Measurements from ENCODE around the gene RSPH1.

Gene RSPH1

GRCh38 chr21:42531771-42532170 is 35.7 kb upstream of the RSPH1 start:
- DNase-seq (ENCODE audit: low read depth) = no peak

- DNase-seq (ENCODE audit: low read depth) = no peak
These were observed 34.1 kb upstream of the RSPH1 start for GRCh38 chr21:42530167-42530518.

DNA sequence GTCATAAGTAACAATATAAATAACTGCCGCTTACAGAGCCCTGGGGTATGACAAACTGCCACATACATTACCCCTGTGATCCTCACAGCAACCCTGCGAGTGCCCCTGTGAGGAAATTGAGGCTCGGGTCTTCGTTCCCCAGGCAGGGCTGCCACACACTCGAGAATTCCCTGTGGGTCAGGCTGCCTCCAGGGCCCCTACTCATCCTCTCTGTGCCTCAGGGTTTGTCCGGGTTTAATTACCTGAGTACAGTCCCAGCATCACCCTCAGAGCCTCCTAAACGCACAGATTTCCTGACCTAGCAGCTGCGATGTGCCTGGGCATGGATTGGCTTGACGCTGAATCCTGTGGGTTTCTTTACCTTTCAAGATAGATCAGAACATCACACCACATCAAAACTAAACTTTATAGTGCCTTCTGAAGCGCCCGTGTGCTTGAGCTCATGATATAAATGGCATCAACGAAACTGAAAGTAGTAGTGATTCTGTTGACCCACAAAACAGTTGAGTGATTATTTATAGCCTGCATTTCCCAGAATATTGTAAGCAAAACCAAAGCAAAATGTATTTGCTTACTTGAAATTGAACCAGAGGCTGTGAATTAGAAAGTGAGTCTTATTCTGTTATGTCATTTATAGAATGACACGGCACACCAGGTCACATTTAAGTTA is 31.6 kb upstream of the RSPH1 start:
- DNase-seq (ENCODE audit: low read depth) = peak; percentile 17

DNA sequence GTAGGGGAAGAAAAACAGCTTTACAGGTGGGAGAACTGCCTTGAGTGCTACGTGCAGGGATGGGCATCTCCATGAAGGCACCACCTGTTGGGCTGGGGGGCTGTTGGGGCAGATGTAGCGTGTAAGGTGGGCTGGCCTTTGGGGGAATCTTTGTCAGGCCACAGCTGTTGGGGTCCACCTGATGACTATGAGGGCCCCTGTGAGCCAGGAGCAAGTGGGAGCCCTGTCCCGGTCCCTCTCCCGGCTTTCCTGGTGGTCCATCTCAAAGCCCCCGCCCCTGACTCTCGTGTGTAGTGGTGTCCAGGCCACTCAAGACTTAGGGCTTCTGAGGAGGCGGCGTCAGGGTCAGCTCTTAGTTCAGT is 31.1 kb upstream of the RSPH1 start:
- no peak for DNase-seq (ENCODE audit: low read depth)

DNA sequence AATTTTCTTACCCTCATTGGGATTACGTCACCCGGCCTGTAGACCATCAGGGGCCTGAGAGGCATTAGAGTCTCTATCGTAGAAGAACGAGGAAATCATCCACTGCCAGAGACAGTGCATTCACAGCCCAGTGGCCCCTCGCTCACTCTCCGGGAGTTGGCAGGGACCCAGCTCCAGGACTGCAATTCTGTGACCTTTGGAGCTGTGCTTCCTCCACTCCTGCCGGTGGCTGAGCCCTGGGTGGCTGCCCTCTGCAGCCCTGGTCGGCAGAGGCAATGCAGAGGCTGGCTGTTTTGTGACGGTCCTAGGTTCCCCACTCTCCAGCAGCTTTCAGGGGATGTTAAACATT is 30.3 kb upstream of the RSPH1 start:
- no peak for DNase-seq (ENCODE audit: low read depth)

DNA sequence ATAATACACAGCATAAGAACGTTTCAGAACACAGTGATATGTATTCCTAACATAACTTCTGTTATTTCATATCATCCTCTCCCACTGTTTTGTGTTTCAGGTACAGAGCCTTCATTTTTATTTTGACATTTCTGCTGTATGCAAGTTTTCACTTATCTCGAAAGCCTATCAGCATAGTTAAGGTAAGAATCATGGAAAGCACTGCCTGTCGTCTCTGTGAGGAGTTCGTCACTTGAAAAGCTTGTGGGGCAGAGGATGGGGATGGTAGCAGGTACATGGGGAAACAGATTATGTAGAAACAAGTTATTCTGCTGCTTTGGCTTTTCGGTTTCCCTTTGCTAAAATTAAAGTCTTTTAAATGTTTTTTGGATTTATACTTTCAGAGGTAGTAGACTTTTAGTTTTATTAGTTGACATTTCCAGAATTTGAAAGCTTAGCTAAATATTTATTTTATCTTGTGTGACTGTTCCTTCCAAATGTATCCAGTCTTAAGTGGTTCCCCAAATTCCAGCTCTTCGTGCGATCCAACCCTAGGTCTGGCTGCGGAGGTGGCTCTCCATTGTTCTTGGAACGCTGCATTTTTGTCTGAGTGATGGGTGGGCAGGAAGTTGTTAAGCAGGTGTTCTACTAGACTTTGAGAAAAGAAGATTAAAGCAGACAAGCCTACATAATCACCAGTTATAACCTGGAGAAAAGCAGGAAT is 29.8 kb upstream of the RSPH1 start:
- DNase-seq (ENCODE audit: low read depth) = no peak

GRCh38 chr21:42525029-42525581 is 29.1 kb upstream of the RSPH1 start:
- DNase-seq (ENCODE audit: low read depth) = no peak

DNA sequence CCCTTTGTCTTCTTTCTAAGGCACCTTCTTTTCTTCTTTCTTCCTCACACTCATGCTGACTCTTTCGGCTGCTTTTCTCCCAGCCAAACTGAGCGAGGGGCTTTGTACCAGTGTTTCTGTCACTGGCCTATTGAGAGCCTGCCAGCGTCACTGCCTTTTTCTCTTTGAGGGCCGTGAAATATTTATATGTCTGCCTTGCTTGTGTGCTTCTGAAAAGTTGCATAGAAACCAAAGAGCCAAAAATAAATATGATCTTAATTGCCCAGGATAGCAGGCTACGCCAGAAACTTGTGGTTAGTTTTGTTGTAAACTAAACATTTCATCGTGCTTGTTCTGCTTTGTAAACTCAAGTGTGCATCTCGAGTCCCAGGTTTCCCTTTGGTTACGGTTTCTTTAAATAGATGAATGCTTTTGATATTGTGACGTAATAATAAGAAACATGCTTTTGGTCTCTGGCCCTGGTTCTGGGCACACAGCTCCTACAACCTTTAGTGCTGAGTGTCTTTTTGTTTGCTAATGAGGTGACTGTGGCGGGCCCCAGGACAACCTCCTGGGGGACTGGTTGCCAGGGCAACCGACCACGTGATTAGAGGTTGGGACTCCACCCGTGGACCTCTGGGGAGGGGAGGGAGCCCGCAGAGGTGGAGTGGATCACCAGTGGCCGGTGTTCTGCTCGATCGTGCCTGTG is 28.5 kb upstream of the RSPH1 start:
- DNase-seq (ENCODE audit: low read depth) = no peak

DNA sequence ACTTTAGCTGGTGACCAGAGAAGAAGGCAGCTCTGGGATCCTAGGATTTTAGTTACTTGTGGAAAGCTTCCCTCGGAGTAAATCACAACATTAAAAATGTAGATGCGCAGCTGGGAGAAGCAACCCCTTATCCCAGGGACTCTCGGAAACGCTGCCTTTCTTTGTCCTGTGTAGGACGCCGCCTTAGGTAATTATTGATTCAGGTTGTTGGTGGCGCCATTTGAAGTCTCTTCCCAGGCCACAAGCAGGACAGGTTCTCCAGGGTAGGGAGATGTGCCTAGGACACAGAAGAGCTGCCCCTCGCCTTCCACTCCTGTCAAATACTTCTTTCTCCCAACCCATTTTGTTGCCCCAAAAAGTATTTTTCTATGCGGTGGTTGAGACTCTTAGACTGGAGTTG is 27.9 kb upstream of the RSPH1 start:
- no peak for DNase-seq (ENCODE audit: low read depth)

GRCh38 chr21:42523211-42523610 is 27.2 kb upstream of the RSPH1 start:
- no peak for DNase-seq (ENCODE audit: low read depth)

GRCh38 chr21:42522771-42523170 is 26.7 kb upstream of the RSPH1 start:
- no peak for DNase-seq (ENCODE audit: low read depth)

DNA sequence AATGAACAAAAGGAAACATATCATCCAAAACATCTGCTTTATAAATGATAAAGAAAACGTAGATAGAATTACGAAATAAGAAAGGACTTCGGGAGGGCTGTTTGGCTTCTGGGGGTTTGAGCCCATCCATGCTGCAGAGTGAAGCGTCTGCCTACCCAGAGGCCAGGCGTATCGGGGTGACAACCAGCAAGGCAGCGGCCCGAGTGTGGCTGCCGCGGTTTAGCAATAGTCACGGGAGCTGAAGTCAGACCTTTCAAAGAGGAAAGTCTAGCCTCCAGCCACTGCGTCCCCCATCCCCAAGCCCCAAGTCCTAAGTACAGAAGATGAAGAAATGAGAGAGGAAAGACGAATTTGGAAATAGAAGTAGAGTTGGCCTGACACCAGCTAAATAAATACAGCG is 26.2 kb upstream of the RSPH1 start:
- DNase-seq (ENCODE audit: low read depth) = no peak

- no peak for DNase-seq (ENCODE audit: low read depth)
These were observed 25.8 kb upstream of the RSPH1 start for GRCh38 chr21:42521805-42522204.

DNA sequence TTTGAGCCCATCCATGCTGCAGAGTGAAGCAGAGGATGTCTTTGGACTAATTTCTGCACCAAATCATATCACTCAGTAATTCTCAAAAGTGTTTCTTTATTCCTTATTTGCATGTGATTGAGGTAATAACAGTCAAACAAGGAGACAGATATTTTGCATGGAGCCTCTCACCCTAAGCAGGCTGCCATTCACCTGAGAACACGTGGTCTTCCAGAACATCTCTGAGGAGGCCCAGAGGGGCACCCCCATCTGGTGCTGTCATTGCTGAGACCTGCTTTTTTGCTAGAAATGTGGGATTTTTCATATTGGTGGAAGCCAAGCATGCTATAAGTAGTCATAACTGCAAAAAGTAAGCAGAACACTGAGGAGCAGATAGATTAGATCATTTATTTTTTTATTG is 25.4 kb upstream of the RSPH1 start:
- DNase-seq (ENCODE audit: low read depth) = no peak

- no peak for DNase-seq (ENCODE audit: low read depth)
These were observed 24.7 kb upstream of the RSPH1 start for GRCh38 chr21:42520628-42521253.

GRCh38 chr21:42518626-42519025 is 22.6 kb upstream of the RSPH1 start:
- DNase-seq (ENCODE audit: low read depth) = no peak

GRCh38 chr21:42518215-42518614 is 22.2 kb upstream of the RSPH1 start:
- DNase-seq (ENCODE audit: low read depth) = no peak

DNA sequence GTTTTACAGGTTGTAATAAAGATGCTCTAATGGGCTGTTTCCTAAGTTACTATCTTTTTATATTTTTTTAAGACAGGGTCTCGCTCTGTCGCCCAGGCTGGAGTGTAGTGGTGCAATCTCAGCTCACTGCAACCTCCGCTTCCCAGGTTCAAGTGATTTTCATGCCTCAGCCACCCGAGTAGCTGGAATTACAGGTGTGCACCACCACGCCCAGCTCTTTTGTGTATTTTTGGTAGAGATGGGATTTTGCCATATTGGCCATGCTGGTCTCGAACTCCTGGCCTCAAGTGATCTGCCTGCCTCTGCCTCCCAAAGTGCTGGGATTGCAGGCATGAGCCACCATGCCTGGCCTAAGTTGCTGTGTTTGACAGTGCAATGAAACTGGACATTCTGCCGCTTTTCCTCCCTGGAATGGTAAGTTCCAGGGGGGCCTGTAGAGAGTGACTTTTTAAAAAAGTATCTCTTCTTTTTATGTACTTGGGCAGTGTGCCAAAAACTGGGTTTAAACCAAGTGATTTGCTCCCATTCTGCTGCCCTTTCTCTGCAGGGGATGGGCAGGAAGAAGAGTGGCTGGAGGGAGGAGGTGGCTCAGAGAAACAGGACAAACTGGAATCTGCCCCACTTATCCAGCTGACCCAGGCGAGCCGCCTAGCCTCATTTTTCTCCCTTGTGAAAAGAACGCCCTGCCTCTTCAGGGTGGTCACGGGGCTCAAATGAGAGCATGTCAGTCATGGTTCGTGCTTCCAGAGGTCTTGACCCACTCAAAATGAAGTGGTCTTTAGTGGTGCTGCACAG is 19.9 kb upstream of the RSPH1 start:
- no peak for DNase-seq (ENCODE audit: low read depth)

DNA sequence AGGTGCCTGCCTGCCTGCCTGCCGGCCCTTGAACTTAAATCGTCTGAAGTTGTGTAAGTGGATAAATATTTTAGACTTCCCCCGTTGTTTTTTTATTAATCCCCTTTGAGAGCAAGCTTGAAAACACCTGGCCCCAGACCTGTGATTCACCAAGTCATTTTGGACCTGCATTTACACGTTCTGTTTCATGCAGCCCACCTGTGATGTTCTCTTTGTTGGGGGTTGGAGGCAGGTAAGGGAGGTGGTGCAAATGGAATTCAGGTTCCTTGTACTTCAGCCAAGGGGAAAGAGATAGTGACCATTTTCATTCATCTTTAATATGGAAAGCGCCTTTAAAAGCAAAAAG is 18.8 kb upstream of the RSPH1 start:
- DNase-seq (ENCODE audit: low read depth) = no peak

DNA sequence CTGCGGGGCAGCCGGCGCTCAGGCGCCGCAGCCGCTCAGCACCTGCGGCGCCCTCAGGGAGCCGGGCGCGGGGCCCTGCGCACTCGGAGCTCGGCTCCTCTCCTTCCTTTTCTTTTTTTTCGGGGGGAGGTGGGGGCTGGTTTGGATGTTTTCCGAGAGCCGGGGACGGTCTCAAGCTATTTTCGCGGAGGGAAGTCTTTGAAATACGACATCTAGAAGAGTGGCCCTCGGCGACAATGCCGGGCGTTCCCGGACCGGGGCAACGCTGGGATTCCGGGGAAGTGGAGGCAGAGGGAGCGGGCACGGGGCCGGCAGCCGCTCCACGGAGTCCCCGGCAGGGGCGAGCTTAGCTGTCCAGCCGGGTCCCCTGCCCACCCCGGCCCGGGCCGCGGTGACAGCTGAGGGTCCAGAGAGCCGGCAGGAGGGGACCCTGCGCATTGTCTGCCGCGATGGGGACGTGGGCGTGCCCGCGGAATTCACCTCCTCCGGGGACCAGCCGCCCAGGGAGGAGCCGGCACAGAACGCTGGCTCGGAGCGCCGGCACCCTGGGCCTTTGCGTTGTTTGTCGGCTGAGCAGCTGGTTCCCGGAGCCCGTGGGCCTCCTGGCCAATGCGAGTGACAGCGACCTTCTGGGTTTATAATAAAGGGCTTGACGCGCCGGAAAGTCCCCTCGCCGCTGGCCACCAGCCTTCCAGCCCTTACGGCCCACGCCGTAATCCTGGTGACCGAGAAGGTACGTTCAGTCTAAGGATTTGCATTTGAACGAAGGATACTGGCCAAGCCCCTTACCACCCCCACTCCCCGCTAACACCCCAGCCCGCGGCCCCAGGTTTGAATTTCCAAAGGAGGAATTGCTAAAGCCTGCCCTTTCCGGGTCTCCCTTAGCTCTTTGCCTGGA is 18.2 kb upstream of the RSPH1 start:
- peak; percentile 50 for DNase-seq (ENCODE audit: low read depth)

All from activated T-cell treated with anti-CD3 and anti-CD28 coated beads for 1 hour (primary cell).